Heart left ventricle (tissue), 13 donors: ENCODE measurements around the gene SELENOM.

Experiments used
- CTCF ChIP-seq, 12 donors: fragments of 200-600 bp; sonication (generic) in 4 of 12; IDR thresholded peaks; one replicate each; pipeline versions ENCODE4 v1.5.0 to v1.8.0; 2018 to 2022; ENCODE audit warnings: antibody characterized with exemption in 12 of 12, mild to moderate bottlenecking in 5 of 12
- POLR2A ChIP-seq, 2 donors: fragments of 450-650 bp; IDR thresholded peaks; one replicate each; pipeline ENCODE4 v1.6.1; 2017; ENCODE audit warnings: antibody characterized with exemption in 2 of 2, mild to moderate bottlenecking in 2 of 2, moderate library complexity in 2 of 2
- donor health status: ischemic (EF 13 %, LVEDD 7.1; RV severe dilation, severe dysfunction).
- donor health status: DM: no; HTN: yes; CAD: no.
- donor health status: DM: no; HTN: no; CAD: no.
- donor health status: ischemic (EF 25% LVEDD 6.9; RV normal size, moderate dysfunction).
- donor health status: ischemic (EF 25% LVEDD 5.7; RV mildly dilated, moderate dysfunction).
- donor health status: ischemic (EF 35%, LVEDD 5.7; RV mildly dilated, moderate dysfunction).
- donor health status: nonischemic (EF 11% LVEDD 7.7; RV severe dilation, severe dysfunction).
- donor health status: DM: yes; HTN: yes; CAD: no.
- donor health status: PGD.
- donor health status: ischemic (EF 29% LVEDD 5.4; RV normal size, mild dysfunction).
- donor health status: nonischemic (EF 23%, LVEDD 6.1; RV moderate dilation, normal function).

- TF ChIP-seq POLR2A (IDR thresholded peaks at IDR 0.05) (no peak), CTCF (IDR thresholded peaks at IDR 0.05) (peak; percentile 66 to 87 (median 76))
These were observed 17.9 kb downstream of the SELENOM start for GRCh38 chr22:31089160-31090100.
